Calu3 (cell line): Measurements from ENCODE around the gene ID1. TPM values are rescaled to one million over a fixed set of nuclear protein-coding genes. Genes with fewer than 3 reads are reported as not detected.
A peak's percentile ranks its signal among the peaks of the same experiment; 100 is the strongest.
"Not testable (repeated sequence)": the region's sequence is repeated elsewhere in the genome, so short reads cannot be mapped to it uniquely, and the experiment has no call there.

Source experiments
- BruUV-seq: library from RNA; stranded (reverse); fragments of 400-500 nt; replicated peaks from 2 replicates; lab custom pipeline; 2021; lab: Mats Ljungman, UMichigan
- CTCF ChIA-PET: fragments of 300-600 bp; sonication (Branson Sonifier 250); formaldehyde crosslinking; loops from one replicate; lab custom pipeline; 2022; ENCODE audit warnings: antibody characterized with exemption; lab: Charles Lee
- DNase-seq: peaks from one replicate; pipeline ENCODE4 v3.0.0; 2022
- H3K27ac Mint-ChIP-seq: one replicate; pipeline ENCODE4 v1.8.0; 2022; ENCODE audit warnings: mixed read lengths; ENCODE audit not compliant: unreplicated experiment
- H3K27me3 Mint-ChIP-seq: one replicate; pipeline ENCODE4 v1.8.0; 2022; ENCODE audit warnings: mixed read lengths; ENCODE audit not compliant: unreplicated experiment
- H3K36me3 Mint-ChIP-seq: one replicate; pipeline ENCODE4 v1.8.0; 2022; ENCODE audit warnings: mild to moderate bottlenecking, moderate library complexity, mixed read lengths; ENCODE audit not compliant: insufficient read depth, unreplicated experiment
- H3K4me1 Mint-ChIP-seq: one replicate; pipeline ENCODE4 v1.8.0; 2022; ENCODE audit warnings: mild to moderate bottlenecking, low read depth, mixed read lengths; ENCODE audit not compliant: unreplicated experiment
- H3K4me3 Mint-ChIP-seq: one replicate; pipeline ENCODE4 v1.8.0; 2022; ENCODE audit warnings: mild to moderate bottlenecking, low read depth, moderate library complexity, mixed read lengths; ENCODE audit not compliant: unreplicated experiment
- H3K9me3 Mint-ChIP-seq: one replicate; pipeline ENCODE4 v1.8.0; 2022; ENCODE audit warnings: low read depth, mixed read lengths; ENCODE audit not compliant: unreplicated experiment
- intact Hi-C: fragments of 100-400 bp; cut with micrococcal nuclease; formaldehyde crosslinking; loops from one replicate; pipeline ENCODE4 v1.10.0; 2022; ENCODE audit not compliant: unreplicated experiment
- total RNA-seq: library from RNA; stranded (reverse); gene quantifications from 2 replicates; pipeline ENCODE4 v1.2.3, GENCODE V29; 2022
- TF ChIP-seq, protein P1 (sequence below): fragments of 200-600 bp; IDR thresholded peaks from one replicate; pipeline ENCODE4 v1.8.0; 2022; ENCODE audit warnings: antibody characterized with exemption; ENCODE audit not compliant: unreplicated experiment

The ID1 gene
- total RNA-seq, 1 experiment from 2014 or later, result 347 TPM

DNA sequence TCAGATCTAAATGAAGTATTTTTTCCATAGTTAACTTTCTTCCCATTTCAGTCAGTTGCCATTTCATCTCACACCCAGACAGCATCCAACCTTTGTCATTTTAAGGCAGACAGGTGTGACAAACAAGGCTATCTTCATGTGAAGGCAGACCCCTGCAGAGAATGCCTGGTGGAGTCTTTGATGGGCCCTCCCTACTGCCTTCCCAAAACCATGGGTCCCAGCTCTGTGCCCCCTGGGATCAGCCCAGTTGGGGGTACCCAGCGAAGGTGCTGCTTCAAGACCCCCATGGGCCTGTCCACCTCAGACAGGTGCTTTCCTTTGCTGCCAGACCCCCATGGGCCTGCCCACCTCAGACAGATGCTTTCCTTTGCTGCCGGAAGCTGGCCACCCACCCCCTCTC lies 28.3 kb upstream of the ID1 start:
- no TSS peak for BruUV-seq
- CTCF ChIA-PET, result no interaction called here
- Mint-ChIP-seq H3K4me3 (no peak overlapping the region), H3K27me3 (no peaks in the 10 kb centered on the region), H3K9me3 (no peaks in the 10 kb centered on the region), H3K4me1 (peaks cover 23% of the 10 kb centered on the region), H3K27ac (peak overlapping the region; percentile 57), H3K36me3 (peaks cover 38% of the 10 kb centered on the region)
- no peak for DNase-seq
- intact Hi-C loops, result no loop called here
- TF ChIP-seq, protein P1, sequence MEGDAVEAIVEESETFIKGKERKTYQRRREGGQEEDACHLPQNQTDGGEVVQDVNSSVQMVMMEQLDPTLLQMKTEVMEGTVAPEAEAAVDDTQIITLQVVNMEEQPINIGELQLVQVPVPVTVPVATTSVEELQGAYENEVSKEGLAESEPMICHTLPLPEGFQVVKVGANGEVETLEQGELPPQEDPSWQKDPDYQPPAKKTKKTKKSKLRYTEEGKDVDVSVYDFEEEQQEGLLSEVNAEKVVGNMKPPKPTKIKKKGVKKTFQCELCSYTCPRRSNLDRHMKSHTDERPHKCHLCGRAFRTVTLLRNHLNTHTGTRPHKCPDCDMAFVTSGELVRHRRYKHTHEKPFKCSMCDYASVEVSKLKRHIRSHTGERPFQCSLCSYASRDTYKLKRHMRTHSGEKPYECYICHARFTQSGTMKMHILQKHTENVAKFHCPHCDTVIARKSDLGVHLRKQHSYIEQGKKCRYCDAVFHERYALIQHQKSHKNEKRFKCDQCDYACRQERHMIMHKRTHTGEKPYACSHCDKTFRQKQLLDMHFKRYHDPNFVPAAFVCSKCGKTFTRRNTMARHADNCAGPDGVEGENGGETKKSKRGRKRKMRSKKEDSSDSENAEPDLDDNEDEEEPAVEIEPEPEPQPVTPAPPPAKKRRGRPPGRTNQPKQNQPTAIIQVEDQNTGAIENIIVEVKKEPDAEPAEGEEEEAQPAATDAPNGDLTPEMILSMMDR, result no peak

DNA sequence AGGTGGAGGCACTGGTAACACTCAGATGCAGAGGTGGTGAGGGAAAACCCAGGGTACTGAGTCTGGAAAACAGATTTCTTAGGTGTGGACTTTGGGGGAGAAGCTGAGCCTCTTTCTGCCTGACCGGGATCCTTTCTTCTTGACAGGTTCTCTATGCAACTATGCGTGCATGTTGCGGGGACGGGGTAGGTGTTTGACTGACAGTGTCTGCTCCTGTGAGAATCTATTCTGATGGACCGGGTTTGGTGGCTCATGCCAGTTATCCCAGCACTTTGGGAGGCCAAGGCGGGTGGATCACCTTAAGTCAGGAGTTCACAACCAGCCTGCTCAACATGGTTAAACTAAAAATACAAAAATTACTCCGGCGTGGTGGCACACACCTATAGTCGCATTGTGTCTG lies 27.9 kb upstream of the ID1 start:
- Mint-ChIP-seq H3K4me1 (peaks cover 19% of the 10 kb centered on the region), H3K36me3 (peaks cover 34% of the 10 kb centered on the region), H3K4me3 (no peak overlapping the region), H3K27me3 (no peaks in the 10 kb centered on the region), H3K27ac (no peak overlapping the region), H3K9me3 (no peaks in the 10 kb centered on the region)
- DNase-seq, result no peak
- intact Hi-C loops, result no loop called here
- CTCF ChIA-PET, result no interaction called here
- TF ChIP-seq, protein P1, result no peak
- no TSS peak for BruUV-seq

DNA sequence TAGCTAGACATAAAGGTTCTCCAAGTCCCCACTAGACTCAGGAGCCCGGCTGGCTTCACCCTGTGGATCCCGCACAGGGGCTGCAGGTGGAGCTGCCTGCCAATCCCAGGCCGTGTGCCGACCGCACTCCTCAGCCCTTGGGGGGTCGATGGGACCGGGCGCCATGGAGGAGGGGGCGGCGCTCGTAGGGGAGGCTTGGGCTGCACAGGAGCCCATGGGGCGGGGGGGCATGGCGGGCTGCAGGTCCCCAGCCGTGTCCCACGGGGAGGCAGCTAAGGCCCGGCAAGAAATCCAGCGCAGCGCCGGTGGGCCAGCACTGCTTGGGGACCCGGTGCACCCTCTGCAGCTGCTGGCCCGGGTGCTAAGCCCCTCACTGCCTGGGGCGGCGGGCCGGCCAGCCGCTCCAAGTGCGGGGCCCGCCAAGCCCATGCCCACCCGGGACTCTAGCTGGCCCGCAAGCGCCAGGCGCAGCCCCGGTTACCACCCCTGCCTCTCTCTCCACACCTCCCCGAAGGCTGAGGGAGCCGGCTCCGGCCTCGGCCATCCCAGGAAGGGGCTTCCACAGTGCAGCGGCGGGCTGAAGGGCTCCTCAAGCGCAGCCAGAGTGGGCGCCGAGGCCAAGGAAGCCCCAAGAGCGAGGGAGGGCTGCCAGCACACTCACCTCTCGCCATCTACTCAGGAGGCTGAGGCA lies 26.5 kb upstream of the ID1 start:
- no peaks in the 10 kb centered on the region for H3K27me3 Mint-ChIP-seq
- BruUV-seq, result no TSS peak
- no peak for DNase-seq
- H3K27ac Mint-ChIP-seq, result no peak overlapping the region
- intact Hi-C loops, result no loop called here
- CTCF ChIA-PET, result interaction anchor here (1.2 kb wide), 1 partner anchor 34 kb away, joined by 11 read pairs; no protein-coding TSS in a partner anchor
- TF ChIP-seq, protein P1, result no peak
- H3K4me1 Mint-ChIP-seq, result peaks cover 8% of the 10 kb centered on the region
- H3K9me3 Mint-ChIP-seq, result no peaks in the 10 kb centered on the region
- H3K36me3 Mint-ChIP-seq, result peaks cover 20% of the 10 kb centered on the region
- no peak overlapping the region for H3K4me3 Mint-ChIP-seq

DNA sequence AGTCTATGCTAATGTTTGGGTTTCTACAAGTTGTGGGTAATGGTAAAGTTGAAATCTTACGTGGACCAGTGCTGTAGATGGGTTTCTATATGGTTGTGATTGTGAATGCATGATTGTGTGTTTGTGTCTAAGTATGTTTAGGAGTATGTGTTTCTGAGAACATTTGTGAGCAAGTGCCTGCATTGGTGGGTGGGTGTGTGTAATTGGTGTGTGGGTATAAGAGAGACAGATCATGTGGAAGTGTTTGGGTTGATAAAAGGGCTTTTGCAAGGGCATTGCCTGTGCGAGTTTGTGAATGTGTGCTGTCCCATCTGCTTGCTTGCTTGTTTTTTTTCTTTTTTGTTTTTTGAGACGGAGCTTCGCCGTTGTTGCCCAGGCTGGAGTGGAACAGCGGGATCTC lies 25.8 kb upstream of the ID1 start:
- CTCF ChIA-PET, result no interaction called here
- H3K4me3 Mint-ChIP-seq, result no peak overlapping the region
- intact Hi-C loops, result no loop called here
- H3K27ac Mint-ChIP-seq, result no peak overlapping the region
- DNase-seq, result no peak
- no TSS peak for BruUV-seq
- H3K9me3 Mint-ChIP-seq, result no peaks in the 10 kb centered on the region
- TF ChIP-seq, protein P1, result no peak
- peaks cover 2% of the 10 kb centered on the region for H3K4me1 Mint-ChIP-seq
- H3K36me3 Mint-ChIP-seq, result peaks cover 13% of the 10 kb centered on the region
- no peaks in the 10 kb centered on the region for H3K27me3 Mint-ChIP-seq

DNA sequence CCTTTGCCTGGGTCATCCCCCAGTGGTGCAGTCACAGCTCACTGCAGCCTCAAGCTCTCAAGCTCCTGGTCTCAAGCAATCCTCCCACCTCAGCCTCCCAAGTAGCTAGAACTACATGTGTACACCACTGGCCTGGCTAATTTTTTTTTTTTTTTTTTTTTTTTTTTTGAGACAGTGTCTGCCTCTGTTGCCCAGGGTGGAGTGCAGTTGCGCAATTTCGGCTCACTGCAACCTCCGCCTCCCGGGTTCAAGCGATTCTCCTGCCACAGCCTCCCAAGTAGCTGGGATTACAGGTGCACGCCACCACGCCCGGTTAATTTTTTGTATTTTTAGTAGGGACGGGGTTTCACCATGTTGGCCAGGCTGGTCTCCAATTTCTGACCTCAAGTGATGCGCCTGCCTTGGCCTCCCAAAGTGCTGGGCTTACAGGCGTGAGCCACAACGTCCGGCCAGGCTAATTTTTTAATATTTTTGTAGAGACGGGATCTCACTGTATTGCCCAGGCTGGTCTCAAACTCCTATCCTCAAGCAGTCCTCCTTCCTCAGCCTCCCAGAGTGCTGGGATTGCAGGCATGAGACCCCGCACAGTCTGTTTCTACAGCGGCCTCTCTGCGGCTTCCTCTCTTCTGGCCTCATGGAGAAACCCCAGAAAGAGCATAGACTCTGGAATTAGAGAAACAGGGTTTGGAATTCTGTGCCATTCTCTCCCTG lies 25.0 kb upstream of the ID1 start:
- H3K4me3 Mint-ChIP-seq, H3K27me3 Mint-ChIP-seq, CTCF ChIA-PET, H3K27ac Mint-ChIP-seq, H3K9me3 Mint-ChIP-seq, H3K4me1 Mint-ChIP-seq, BruUV-seq, DNase-seq, H3K36me3 Mint-ChIP-seq, intact Hi-C loops: not testable (repeated sequence)
